ENCODE data around the gene SLC16A3.

DNA sequence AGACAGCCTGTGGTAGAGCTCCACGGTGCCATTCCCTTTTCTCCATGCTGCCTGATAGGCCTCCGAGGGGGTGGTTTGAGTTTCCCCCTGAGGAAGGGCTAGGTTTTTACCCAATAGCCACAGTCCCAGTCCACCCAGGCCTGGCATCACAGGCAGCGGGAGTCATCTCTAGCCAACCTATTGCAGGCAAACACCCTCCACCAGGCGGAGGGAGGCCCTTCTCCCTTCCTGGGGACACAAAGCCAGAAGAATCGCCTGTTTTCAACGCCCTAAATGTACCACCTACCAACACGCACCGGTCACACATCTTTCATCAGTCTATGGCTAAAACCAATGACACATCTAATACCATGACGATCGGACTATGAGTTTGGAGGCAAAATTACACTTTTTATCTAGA lies 37.3 kb downstream of the SLC16A3 start:
- TF ChIP-seq CEBPB (IDR thresholded peaks at IDR 0.05; ENCODE audit: borderline replicate concordance in 1 of 2, low read depth in 2 of 2, low read length in 2 of 2) (no peak), ETV6 (conservative IDR thresholded peaks at IDR 0.05 in 1 of 2, IDR thresholded peaks at IDR 0.05 in 1 of 2; ENCODE audit: borderline replicate concordance in 1 of 2, low read depth in 1 of 2) (no peak)
- TF ChIP-seq, protein P1, sequence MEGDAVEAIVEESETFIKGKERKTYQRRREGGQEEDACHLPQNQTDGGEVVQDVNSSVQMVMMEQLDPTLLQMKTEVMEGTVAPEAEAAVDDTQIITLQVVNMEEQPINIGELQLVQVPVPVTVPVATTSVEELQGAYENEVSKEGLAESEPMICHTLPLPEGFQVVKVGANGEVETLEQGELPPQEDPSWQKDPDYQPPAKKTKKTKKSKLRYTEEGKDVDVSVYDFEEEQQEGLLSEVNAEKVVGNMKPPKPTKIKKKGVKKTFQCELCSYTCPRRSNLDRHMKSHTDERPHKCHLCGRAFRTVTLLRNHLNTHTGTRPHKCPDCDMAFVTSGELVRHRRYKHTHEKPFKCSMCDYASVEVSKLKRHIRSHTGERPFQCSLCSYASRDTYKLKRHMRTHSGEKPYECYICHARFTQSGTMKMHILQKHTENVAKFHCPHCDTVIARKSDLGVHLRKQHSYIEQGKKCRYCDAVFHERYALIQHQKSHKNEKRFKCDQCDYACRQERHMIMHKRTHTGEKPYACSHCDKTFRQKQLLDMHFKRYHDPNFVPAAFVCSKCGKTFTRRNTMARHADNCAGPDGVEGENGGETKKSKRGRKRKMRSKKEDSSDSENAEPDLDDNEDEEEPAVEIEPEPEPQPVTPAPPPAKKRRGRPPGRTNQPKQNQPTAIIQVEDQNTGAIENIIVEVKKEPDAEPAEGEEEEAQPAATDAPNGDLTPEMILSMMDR (IDR thresholded peaks at IDR 0.05 in 2 of 3, conservative IDR thresholded peaks at IDR 0.05 in 1 of 3; ENCODE audit: control insufficient read depth in 2 of 3, extremely low read depth in 1 of 3, insufficient read depth in 1 of 3, low read depth in 3 of 3, low read length in 3 of 3) = no peak
